HCT116 (cell line): Measurements from ENCODE around the gene ZNF384. TPM values are rescaled to one million over a fixed set of nuclear protein-coding genes. Genes with fewer than 3 reads are reported as not detected.

ENCODE experiments used
- ATAC-seq: fragments of 200-7000 bp; cut with Tn5 transposase; 2 replicates; pipeline ENCODE4 v1.9.1; 2020; ENCODE audit warnings: mild to moderate bottlenecking, moderate library complexity
- BruUV-seq: library from RNA; stranded (reverse); fragments of 400-500 nt; replicated peaks from 2 replicates; lab custom pipeline; 2021; lab: Mats Ljungman, UMichigan
- CTCF ChIA-PET: fragments of 300-600 bp; sonication (Branson Sonifier 250); formaldehyde crosslinking; loops from one replicate; lab custom pipeline; 2021; ENCODE audit warnings: antibody characterized with exemption; lab: Charles Lee
- POLR2A ChIA-PET: fragments of 300-600, 350-600 bp; sonication (Branson Sonifier 250); formaldehyde crosslinking; loops from one replicate; lab custom pipeline; 2021; ENCODE audit warnings: antibody characterized with exemption; lab: Charles Lee
- RAD21 ChIA-PET, 2 experiments: fragments of 300-600 bp; sonication (Branson Sonifier 250); formaldehyde crosslinking; loops; one replicate each; lab custom pipeline; 2023; ENCODE audit warnings: low total read pairs in 2 of 2; ENCODE audit not compliant: uncharacterized antibody in 2 of 2, unreplicated experiment in 2 of 2, low non-redundant PET in 1 of 2; lab: Charles Lee
- DNase-seq: peaks from one replicate; pipeline ENCODE4 v3.0.0-alpha.2; 2010; ENCODE audit warnings: low read depth, low spot score
- H2AFZ ChIP-seq: fragments of 200-600 bp; shearing (Covaris generic), sonication (generic); 2 replicates; pipeline ENCODE4 v1.6.1; 2017; ENCODE audit warnings: low read depth, mixed run types, mixed read lengths, antibody characterized with exemption, low read length; ENCODE audit not compliant: poor library complexity, severe bottlenecking
- H3K27ac ChIP-seq: 2 replicates; pipeline ENCODE4 v1.5.1; 2012; ENCODE audit warnings: low read depth, low read length
- H3K27me3 ChIP-seq: fragments of 200-600 bp; sonication (generic); 2 replicates; pipeline ENCODE4 v1.6.1; 2016; ENCODE audit warnings: mixed run types, low read length, mixed read lengths; ENCODE audit not compliant: insufficient read depth
- H3K36me3 ChIP-seq, 2 experiments: fragments of 200-500 bp in 1 of 2; fragments of 200-600 bp in 1 of 2; sonication (Bioruptor generic) in 1 of 2; sonication (generic) in 1 of 2; 2 replicates each; pipeline versions ENCODE4 v1.5.1 to v1.6.1; 2014 to 2016; ENCODE audit warnings: low read length in 2 of 2, inconsistent platforms in 1 of 2, mixed read lengths in 1 of 2, mixed run types in 1 of 2; ENCODE audit not compliant: insufficient read depth in 2 of 2, control insufficient read depth in 1 of 2
- H3K4me1 ChIP-seq, 2 experiments: fragments of 200-600 bp in 1 of 2; sonication (generic) in 1 of 2; 2 replicates each; pipeline versions ENCODE4 v1.5.1 to v1.6.1; 2012 to 2017; ENCODE audit warnings: low read length in 2 of 2, inconsistent platforms in 1 of 2, mild to moderate bottlenecking in 1 of 2, mixed read lengths in 1 of 2, mixed run types in 1 of 2, moderate library complexity in 1 of 2; ENCODE audit not compliant: insufficient read depth in 2 of 2, control insufficient read depth in 1 of 2
- H3K4me2 ChIP-seq: fragments of 200-600 bp; sonication (generic); 2 replicates; pipeline ENCODE4 v1.6.1; 2017; ENCODE audit warnings: mixed run types, low read length, mixed read lengths
- H3K4me3 ChIP-seq, 2 experiments: fragments of 200-600 bp in 1 of 2; sonication (generic) in 1 of 2; replicated peaks in 1 of 2; 2 replicates each; pipeline ENCODE4 v1.5.1; 2011 to 2016; ENCODE audit warnings: low read length in 2 of 2, control low read depth in 1 of 2, low read depth in 1 of 2, mild to moderate bottlenecking in 1 of 2, mixed read lengths in 1 of 2, mixed run types in 1 of 2
- H3K79me2 ChIP-seq: fragments of 200-600 bp; sonication (generic); 2 replicates; pipeline ENCODE4 v1.6.1; 2017; ENCODE audit warnings: mild to moderate bottlenecking, mixed run types, low read length, moderate library complexity, mixed read lengths; ENCODE audit not compliant: insufficient read depth
- H3K9ac ChIP-seq: fragments of 200-600 bp; sonication (generic); 2 replicates; pipeline ENCODE4 v1.6.1; 2016; ENCODE audit warnings: low read length, mixed read lengths
- H3K9me2 ChIP-seq: fragments of 200-600 bp; sonication (generic), shearing (Covaris generic); 2 replicates; pipeline ENCODE4 v1.6.1; 2017; ENCODE audit warnings: mixed run types, mild to moderate bottlenecking, moderate library complexity; ENCODE audit not compliant: insufficient read depth
- H3K9me3 ChIP-seq, 2 experiments: fragments of 200-500 bp in 1 of 2; fragments of 200-600 bp in 1 of 2; sonication (Bioruptor generic) in 1 of 2; sonication (generic) in 1 of 2; 2 replicates each; pipeline ENCODE4 v1.6.1; 2014 to 2017; ENCODE audit warnings: low read length in 2 of 2, mixed read lengths in 2 of 2, inconsistent platforms in 1 of 2, low read depth in 1 of 2, mild to moderate bottlenecking in 1 of 2, mixed run types in 1 of 2, moderate library complexity in 1 of 2; ENCODE audit not compliant: control insufficient read depth in 1 of 2, insufficient read depth in 1 of 2
- H4K20me1 ChIP-seq: fragments of 200-600 bp; sonication (generic), shearing (Covaris generic); 2 replicates; pipeline ENCODE4 v1.6.1; 2017; ENCODE audit warnings: mixed run types, mild to moderate bottlenecking, moderate library complexity; ENCODE audit not compliant: insufficient read depth
- CBX3 ChIP-seq: IDR thresholded peaks from 2 replicates; pipeline ENCODE4 v1.6.1; 2012; ENCODE audit warnings: low read depth
- CEBPB ChIP-seq: IDR thresholded peaks from 2 replicates; pipeline ENCODE4 v1.6.1; 2012; ENCODE audit warnings: low read depth
- EGR1 ChIP-seq: IDR thresholded peaks from 2 replicates; pipeline ENCODE4 v1.6.1; 2012; ENCODE audit warnings: low read depth
- ELF1 ChIP-seq: IDR thresholded peaks from 2 replicates; pipeline ENCODE4 v1.6.1; 2012; ENCODE audit warnings: low read depth, borderline replicate concordance
- EZH2 ChIP-seq: fragments of 200-600 bp; sonication (generic); IDR thresholded peaks from 2 replicates; pipeline ENCODE4 v1.6.1; 2017; ENCODE audit warnings: antibody characterized with exemption, mixed run types
- JUND ChIP-seq: IDR thresholded peaks from 2 replicates; pipeline ENCODE4 v1.6.1; 2012
- POLR2A ChIP-seq: IDR thresholded peaks from 2 replicates; pipeline ENCODE4 v1.7.0; 2011; ENCODE audit warnings: borderline replicate concordance; ENCODE audit not compliant: insufficient read depth, insufficient read length; ENCODE audit errors: extremely low read depth
- POLR2AphosphoS5 ChIP-seq: IDR thresholded peaks from 2 replicates; pipeline ENCODE4 v1.6.1; 2011; ENCODE audit warnings: mild to moderate bottlenecking, low read depth, low read length, moderate library complexity
- RAD21 ChIP-seq: IDR thresholded peaks from 2 replicates; pipeline ENCODE4 v1.6.1; 2012; ENCODE audit warnings: low read depth, mild to moderate bottlenecking
- SIN3A ChIP-seq: IDR thresholded peaks from 2 replicates; pipeline ENCODE4 v1.6.1; 2012; ENCODE audit warnings: low read depth
- SP1 ChIP-seq: IDR thresholded peaks from 2 replicates; pipeline ENCODE4 v1.6.1; 2012; ENCODE audit warnings: low read depth
- TCF7L2 ChIP-seq: IDR thresholded peaks from 2 replicates; pipeline ENCODE4 v1.7.0; 2011; ENCODE audit warnings: borderline replicate concordance, inconsistent platforms; ENCODE audit not compliant: insufficient read depth, insufficient read length; ENCODE audit errors: extremely low read depth
- ZFX ChIP-seq: fragments of 450-650 bp; IDR thresholded peaks from 2 replicates; pipeline ENCODE4 v1.6.1; 2017
- ZNF274 ChIP-seq: fragments of 200-500 bp; sonication (Bioruptor generic); IDR thresholded peaks from 2 replicates; pipeline ENCODE4 v1.6.1; 2014; ENCODE audit warnings: mild to moderate bottlenecking, low read depth, low read length, inconsistent platforms
- intact Hi-C: fragments of 100-400 bp; cut with micrococcal nuclease; formaldehyde crosslinking; loops from 2 replicates; pipeline ENCODE4 v1.10.0; 2022
- total RNA-seq: library from RNA; stranded (reverse); gene quantifications from one replicate; pipeline ENCODE4 v1.2.1, GENCODE V29; 2021; ENCODE audit not compliant: unreplicated experiment
- TF ChIP-seq, protein P1 (sequence below), 3 experiments: fragments of 200-600 bp in 1 of 3; sonication (generic) in 1 of 3; IDR thresholded peaks in 2 of 3; conservative IDR thresholded peaks in 1 of 3; 2 replicates each; pipeline ENCODE4 v1.5.1; 2012 to 2017; ENCODE audit warnings: low read depth in 2 of 3, low read length in 2 of 3, antibody characterized with exemption in 1 of 3, borderline replicate concordance in 1 of 3, control low read depth in 1 of 3, mild to moderate bottlenecking in 1 of 3, mixed read lengths in 1 of 3, mixed run types in 1 of 3, moderate library complexity in 1 of 3; ENCODE audit not compliant: insufficient read depth in 1 of 3
- TF ChIP-seq, protein P2 (sequence below): IDR thresholded peaks from 2 replicates; pipeline ENCODE4 v1.6.1; 2011; ENCODE audit warnings: mild to moderate bottlenecking, low read length, moderate library complexity; ENCODE audit not compliant: insufficient replicate concordance; ENCODE audit errors: extremely low read depth
- TF ChIP-seq, protein P3 (sequence below): IDR thresholded peaks from 2 replicates; pipeline ENCODE4 v1.6.1; 2012

The ZNF384 gene
- total RNA-seq, 1 experiment from 2014 or later, result 73.4 TPM

DNA sequence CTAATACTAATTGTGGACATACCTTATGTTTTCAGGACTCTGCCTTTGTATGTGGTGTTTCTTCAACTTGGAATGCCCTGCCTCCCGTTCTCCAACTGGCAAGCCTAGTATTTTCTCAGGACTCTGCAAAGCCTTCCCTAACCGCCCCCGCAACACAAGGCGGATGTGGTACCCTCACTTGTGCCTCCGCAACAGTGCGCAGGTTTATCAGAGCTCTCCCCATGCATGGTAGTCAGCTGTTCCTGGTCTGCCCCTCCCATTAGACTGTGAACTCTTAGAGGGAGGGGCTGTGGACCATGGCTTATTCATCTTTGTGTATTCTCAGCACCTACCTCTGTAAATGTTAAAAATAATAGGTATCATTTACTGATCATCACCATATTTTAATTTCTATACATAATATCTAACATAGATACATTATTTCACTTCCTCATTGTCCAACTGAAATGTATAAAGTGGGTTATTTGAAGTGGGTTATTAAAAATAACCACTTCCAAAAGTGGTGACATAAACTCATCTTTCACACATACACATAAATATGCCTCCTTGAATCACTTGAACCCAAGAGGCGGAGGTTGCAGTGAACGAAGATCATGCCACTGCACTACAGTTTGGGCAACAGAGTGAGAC lies 62.4 kb downstream of the ZNF384 start (continued):
- TF ChIP-seq POLR2A, result no peak
- no peak for TF ChIP-seq CBX3

DNA sequence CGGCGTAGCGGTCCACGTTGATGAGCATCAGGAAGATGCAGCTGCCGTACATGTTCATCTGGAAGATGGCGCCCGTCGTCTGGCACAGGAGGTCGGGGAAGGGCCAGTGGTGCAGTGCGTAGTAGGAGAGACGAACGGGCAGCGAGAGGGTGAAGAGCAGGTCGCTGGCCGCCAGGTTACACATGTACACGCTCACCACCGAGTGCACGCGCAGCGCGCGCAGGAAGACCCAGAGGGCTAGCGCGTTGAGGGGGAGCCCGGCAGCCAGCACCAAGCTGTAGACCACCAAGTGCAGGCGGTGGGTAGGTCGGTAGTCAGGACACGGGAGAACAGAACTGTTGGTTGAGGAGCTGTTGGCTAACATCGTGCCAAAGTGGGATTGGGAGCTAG lies 68.3 kb downstream of the ZNF384 start:
- no TSS peak for BruUV-seq
- no peaks in the 10 kb centered on the region for H4K20me1 ChIP-seq
- H3K9me3 ChIP-seq, result no peaks in the 10 kb centered on the region
- CTCF ChIA-PET, result no interaction called here
- no peak overlapping the region for H3K9ac ChIP-seq
- H3K36me3 ChIP-seq, result no peaks in the 10 kb centered on the region
- H3K4me3 ChIP-seq, result no peak overlapping the region
- no peak overlapping the region for H2AFZ ChIP-seq
- no peak for TF ChIP-seq POLR2AphosphoS5
- TF ChIP-seq, protein P1, sequence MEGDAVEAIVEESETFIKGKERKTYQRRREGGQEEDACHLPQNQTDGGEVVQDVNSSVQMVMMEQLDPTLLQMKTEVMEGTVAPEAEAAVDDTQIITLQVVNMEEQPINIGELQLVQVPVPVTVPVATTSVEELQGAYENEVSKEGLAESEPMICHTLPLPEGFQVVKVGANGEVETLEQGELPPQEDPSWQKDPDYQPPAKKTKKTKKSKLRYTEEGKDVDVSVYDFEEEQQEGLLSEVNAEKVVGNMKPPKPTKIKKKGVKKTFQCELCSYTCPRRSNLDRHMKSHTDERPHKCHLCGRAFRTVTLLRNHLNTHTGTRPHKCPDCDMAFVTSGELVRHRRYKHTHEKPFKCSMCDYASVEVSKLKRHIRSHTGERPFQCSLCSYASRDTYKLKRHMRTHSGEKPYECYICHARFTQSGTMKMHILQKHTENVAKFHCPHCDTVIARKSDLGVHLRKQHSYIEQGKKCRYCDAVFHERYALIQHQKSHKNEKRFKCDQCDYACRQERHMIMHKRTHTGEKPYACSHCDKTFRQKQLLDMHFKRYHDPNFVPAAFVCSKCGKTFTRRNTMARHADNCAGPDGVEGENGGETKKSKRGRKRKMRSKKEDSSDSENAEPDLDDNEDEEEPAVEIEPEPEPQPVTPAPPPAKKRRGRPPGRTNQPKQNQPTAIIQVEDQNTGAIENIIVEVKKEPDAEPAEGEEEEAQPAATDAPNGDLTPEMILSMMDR (IDR thresholded peaks at IDR 0.05 in 2 of 3, conservative IDR thresholded peaks at IDR 0.05 in 1 of 3; ENCODE audit: borderline replicate concordance in 1 of 3, insufficient read depth in 1 of 3, low read depth in 2 of 3, low read length in 2 of 3), result no peak
- TF ChIP-seq CBX3, result no peak
- no peak for TF ChIP-seq EZH2
- TF ChIP-seq CEBPB, result no peak
- TF ChIP-seq, protein P2, sequence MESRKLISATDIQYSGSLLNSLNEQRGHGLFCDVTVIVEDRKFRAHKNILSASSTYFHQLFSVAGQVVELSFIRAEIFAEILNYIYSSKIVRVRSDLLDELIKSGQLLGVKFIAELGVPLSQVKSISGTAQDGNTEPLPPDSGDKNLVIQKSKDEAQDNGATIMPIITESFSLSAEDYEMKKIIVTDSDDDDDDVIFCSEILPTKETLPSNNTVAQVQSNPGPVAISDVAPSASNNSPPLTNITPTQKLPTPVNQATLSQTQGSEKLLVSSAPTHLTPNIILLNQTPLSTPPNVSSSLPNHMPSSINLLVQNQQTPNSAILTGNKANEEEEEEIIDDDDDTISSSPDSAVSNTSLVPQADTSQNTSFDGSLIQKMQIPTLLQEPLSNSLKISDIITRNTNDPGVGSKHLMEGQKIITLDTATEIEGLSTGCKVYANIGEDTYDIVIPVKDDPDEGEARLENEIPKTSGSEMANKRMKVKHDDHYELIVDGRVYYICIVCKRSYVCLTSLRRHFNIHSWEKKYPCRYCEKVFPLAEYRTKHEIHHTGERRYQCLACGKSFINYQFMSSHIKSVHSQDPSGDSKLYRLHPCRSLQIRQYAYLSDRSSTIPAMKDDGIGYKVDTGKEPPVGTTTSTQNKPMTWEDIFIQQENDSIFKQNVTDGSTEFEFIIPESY, result no peak
- TF ChIP-seq POLR2A, result no peak
- TF ChIP-seq, protein P3, sequence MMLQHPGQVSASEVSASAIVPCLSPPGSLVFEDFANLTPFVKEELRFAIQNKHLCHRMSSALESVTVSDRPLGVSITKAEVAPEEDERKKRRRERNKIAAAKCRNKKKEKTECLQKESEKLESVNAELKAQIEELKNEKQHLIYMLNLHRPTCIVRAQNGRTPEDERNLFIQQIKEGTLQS, result no peak
- TF ChIP-seq JUND, result no peak
- no peak for TF ChIP-seq SIN3A
- TF ChIP-seq TCF7L2, result no peak
- no peak for TF ChIP-seq SP1
- no peak for TF ChIP-seq ZFX
- no peak for TF ChIP-seq ZNF274
- no peak for TF ChIP-seq EGR1
- no peak for TF ChIP-seq ELF1
- TF ChIP-seq RAD21, result no peak
- H3K79me2 ChIP-seq, result no peaks in the 10 kb centered on the region
- no peak for DNase-seq
- no peaks in the 10 kb centered on the region for H3K9me2 ChIP-seq
- no peak overlapping the region for H3K27ac ChIP-seq
- ATAC-seq, result no peak
- H3K4me1 ChIP-seq, result peaks cover 9 to 18% of the 10 kb centered on the region in 2 experiments; a peak in 3 of 4 replicates
- RAD21 ChIA-PET, result no interaction called here
- POLR2A ChIA-PET, result no interaction called here
- H3K27me3 ChIP-seq, result no peaks in the 10 kb centered on the region
- intact Hi-C loops, result no loop called here
- H3K4me2 ChIP-seq, result no peak overlapping the region
